NCI-H510A treated with DMSO at 0.1 percent for 48 hours (cell line): ENCODE measurements around the gene OR52J3.

ENCODE experiments used
- DNase-seq: peaks from one replicate; lab custom pipeline; 2025; lab: John Stamatoyannopoulos, UW

Gene OR52J3

GRCh38 chr11:5096011-5096410 lies 49.7 kb downstream of the OR52J3 start:
- DNase-seq: no peak
